CD14-positive monocyte (primary cell): Measurements from ENCODE around the gene VCAN. TPM values are rescaled to one million over a fixed set of nuclear protein-coding genes. Genes with fewer than 3 reads are reported as not detected.

ENCODE experiments used
- DNase-seq, 3 donors: peaks; one replicate each; pipeline ENCODE4 v3.0.0-alpha.2; 2011 to 2022
- H2AFZ ChIP-seq: 2 replicates; pipeline ENCODE4 v1.6.0; 2012; ENCODE audit warnings: mild to moderate bottlenecking, low read depth, low read length, inconsistent platforms; ENCODE audit not compliant: insufficient read depth, poor library complexity, severe bottlenecking
- H3K27ac ChIP-seq, 2 donors: 1 replicate in 1 of 2; 2 replicates in 1 of 2; pipeline ENCODE4 v1.5.1; 2012 to 2013; ENCODE audit warnings: low read length in 2 of 2, control low read depth in 1 of 2, inconsistent platforms in 1 of 2, low read depth in 1 of 2, mild to moderate bottlenecking in 1 of 2
- H3K27me3 ChIP-seq, 2 donors: one replicate each; pipeline versions ENCODE4 v1.6.0 to v1.6.1; 2011 to 2013; ENCODE audit warnings: low read length in 2 of 2; ENCODE audit not compliant: control insufficient read depth in 2 of 2, insufficient read depth in 2 of 2
- H3K36me3 ChIP-seq, 2 donors: replicated peaks in 1 of 2; 1 replicate in 1 of 2; 2 replicates in 1 of 2; pipeline versions ENCODE4 v1.5.1 to v1.6.1; 2012 to 2013; ENCODE audit warnings: low read length in 2 of 2, control low read depth in 1 of 2, inconsistent platforms in 1 of 2, mild to moderate bottlenecking in 1 of 2; ENCODE audit not compliant: insufficient read depth in 2 of 2, control insufficient read depth in 1 of 2
- H3K4me1 ChIP-seq, 2 donors: 1 replicate in 1 of 2; 2 replicates in 1 of 2; pipeline versions ENCODE4 v1.5.1 to v1.6.1; 2012 to 2013; ENCODE audit warnings: low read length in 2 of 2, control low read depth in 1 of 2, inconsistent platforms in 1 of 2, mild to moderate bottlenecking in 1 of 2, moderate library complexity in 1 of 2; ENCODE audit not compliant: insufficient read depth in 2 of 2, control insufficient read depth in 1 of 2
- H3K4me2 ChIP-seq: replicated peaks from 2 replicates; pipeline ENCODE3; 2012; ENCODE audit warnings: low read length, moderate library complexity, mild to moderate bottlenecking; ENCODE audit not compliant: poor library complexity, severe bottlenecking; ENCODE audit errors: extremely low read depth
- H3K4me3 ChIP-seq, 3 experiments: fragments of 200-600 bp in 1 of 3; sonication (generic) in 1 of 3; replicated peaks in 1 of 3; 1 replicate in 2 of 3; 2 replicates in 1 of 3; pipeline ENCODE4 v1.5.1; 2011 to 2013; ENCODE audit warnings: low read length in 3 of 3, mild to moderate bottlenecking in 3 of 3, control low read depth in 2 of 3, low read depth in 2 of 3, inconsistent platforms in 1 of 3, moderate library complexity in 1 of 3
- H3K79me2 ChIP-seq: 2 replicates; pipeline ENCODE4 v1.6.0; 2012; ENCODE audit warnings: mild to moderate bottlenecking, control low read depth, inconsistent platforms, low read length, moderate library complexity; ENCODE audit not compliant: insufficient read depth
- H3K9ac ChIP-seq: 2 replicates; pipeline ENCODE4 v1.6.0; 2017; ENCODE audit warnings: low read length, mild to moderate bottlenecking; ENCODE audit not compliant: insufficient read depth, poor library complexity, severe bottlenecking
- H3K9me3 ChIP-seq, 2 donors: replicated peaks in 1 of 2; 1 replicate in 1 of 2; 2 replicates in 1 of 2; pipeline versions ENCODE4 v1.5.1 to v1.6.1; 2012 to 2013; ENCODE audit warnings: low read length in 2 of 2, control low read depth in 1 of 2; ENCODE audit not compliant: control insufficient read depth in 1 of 2, insufficient read depth in 1 of 2
- H4K20me1 ChIP-seq: 2 replicates; pipeline ENCODE4 v1.6.0; 2012; ENCODE audit warnings: mild to moderate bottlenecking, low read length, control low read depth, moderate library complexity; ENCODE audit not compliant: insufficient read depth
- H3K27ac Mint-ChIP-seq, 7 donors: one replicate each; pipeline ENCODE4 v1.8.0; 2020; ENCODE audit warnings: mild to moderate bottlenecking in 7 of 7, mixed read lengths in 7 of 7, moderate library complexity in 6 of 7, inconsistent platforms in 2 of 7
- H3K27me3 Mint-ChIP-seq, 3 donors: one replicate each; pipeline ENCODE4 v1.8.0; 2021 to 2022; ENCODE audit warnings: low read depth in 3 of 3, mild to moderate bottlenecking in 3 of 3, mixed read lengths in 3 of 3, moderate library complexity in 3 of 3, inconsistent platforms in 1 of 3
- H3K36me3 Mint-ChIP-seq, 2 donors: one replicate each; pipeline ENCODE4 v1.8.0; 2020; ENCODE audit warnings: mixed read lengths in 2 of 2, inconsistent platforms in 1 of 2, mild to moderate bottlenecking in 1 of 2
- H3K4me1 Mint-ChIP-seq: one replicate; pipeline ENCODE4 v1.8.0; 2020; ENCODE audit warnings: mild to moderate bottlenecking, mixed read lengths
- H3K4me3 Mint-ChIP-seq, 2 donors: one replicate each; pipeline ENCODE4 v1.8.0; 2020; ENCODE audit warnings: mild to moderate bottlenecking in 2 of 2, mixed read lengths in 2 of 2, moderate library complexity in 1 of 2
- H3K9me3 Mint-ChIP-seq, 7 donors: one replicate each; pipeline ENCODE4 v1.8.0; 2020 to 2022; ENCODE audit warnings: mixed read lengths in 7 of 7, mild to moderate bottlenecking in 6 of 7, moderate library complexity in 6 of 7, inconsistent platforms in 2 of 7
- WGBS: methylation state at CpG from one replicate; pipeline ENCODE4 v1.1.5; 2013; ENCODE audit warnings: missing lambda C conversion rate; ENCODE audit not compliant: insufficient coverage; 5-methylcytosine and 5-hydroxymethylcytosine counted together
- intact Hi-C, 2 donors: fragments of 100-400 bp; cut with micrococcal nuclease; formaldehyde crosslinking; loops; one replicate each; pipeline versions ENCODE4 v1.15.0 to v1.15.1; 2023
- polyA plus RNA-seq, 3 donors: library from polyadenylated mRNA; depleted of rRNA in 1 of 3; unstranded in 2 of 3; stranded (reverse) in 1 of 3; fragments of 300-500 nt in 2 of 3; fragments of >200 nt in 1 of 3; fragmentation: Illumina TruSeq in 2 of 3; gene quantifications; 1 replicate in 2 of 3; 2 replicates in 1 of 3; pipeline ENCODE4 v1.2.3, GENCODE V29; 2012 to 2021
- TF ChIP-seq, protein P1 (sequence below): fragments of 200-600 bp; IDR thresholded peaks from one replicate; pipeline ENCODE4 v1.8.0; 2022; ENCODE audit warnings: antibody characterized with exemption, mild to moderate bottlenecking

The VCAN gene
- polyA plus RNA-seq, 3 donors = 417 to 844 (median 630) TPM

DNA sequence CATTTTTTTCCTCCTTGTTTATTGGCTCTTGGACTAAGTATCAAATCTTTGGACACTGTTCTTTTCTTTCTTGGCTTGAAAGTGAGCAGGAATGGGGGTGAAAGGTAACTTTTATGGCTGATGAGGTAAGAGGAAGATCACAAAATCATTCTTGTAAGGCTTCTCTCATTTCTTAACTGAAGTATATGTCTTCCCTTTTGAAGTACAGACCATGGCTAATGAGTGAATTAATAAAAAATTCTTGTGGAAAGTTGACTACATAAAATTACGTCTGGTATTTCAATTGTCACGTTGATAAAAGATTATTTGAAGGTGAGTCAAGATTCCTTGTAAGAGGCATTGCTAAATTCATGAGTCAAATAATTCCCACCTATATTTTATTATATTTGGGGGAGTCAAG lies 25.1 kb downstream of the VCAN start:
- no peak overlapping the region for H3K4me3 Mint-ChIP-seq
- intact Hi-C loops = no loop called here
- peaks cover 100% of the 10 kb centered on the region in 2 donors for H3K36me3 ChIP-seq
- H2AFZ ChIP-seq = no peak overlapping the region
- peaks cover 5 to 6% of the 10 kb centered on the region in 2 donors for H3K4me1 ChIP-seq
- H3K27me3 ChIP-seq = no peaks in the 10 kb centered on the region
- H3K4me1 Mint-ChIP-seq = peaks cover 39% of the 10 kb centered on the region
- no peak overlapping the region for H3K4me2 ChIP-seq
- H3K4me3 ChIP-seq = no peak overlapping the region
- no CpG with 5 or more reads among the region's 2 CpGs for WGBS
- H4K20me1 ChIP-seq = peaks cover 100% of the 10 kb centered on the region
- peaks cover 91 to 99% of the 10 kb centered on the region in 2 donors for H3K36me3 Mint-ChIP-seq
- no peaks in the 10 kb centered on the region for H3K9me3 ChIP-seq
- no peak overlapping the region for H3K9ac ChIP-seq
- H3K79me2 ChIP-seq = peaks cover 100% of the 10 kb centered on the region
- TF ChIP-seq, protein P1, sequence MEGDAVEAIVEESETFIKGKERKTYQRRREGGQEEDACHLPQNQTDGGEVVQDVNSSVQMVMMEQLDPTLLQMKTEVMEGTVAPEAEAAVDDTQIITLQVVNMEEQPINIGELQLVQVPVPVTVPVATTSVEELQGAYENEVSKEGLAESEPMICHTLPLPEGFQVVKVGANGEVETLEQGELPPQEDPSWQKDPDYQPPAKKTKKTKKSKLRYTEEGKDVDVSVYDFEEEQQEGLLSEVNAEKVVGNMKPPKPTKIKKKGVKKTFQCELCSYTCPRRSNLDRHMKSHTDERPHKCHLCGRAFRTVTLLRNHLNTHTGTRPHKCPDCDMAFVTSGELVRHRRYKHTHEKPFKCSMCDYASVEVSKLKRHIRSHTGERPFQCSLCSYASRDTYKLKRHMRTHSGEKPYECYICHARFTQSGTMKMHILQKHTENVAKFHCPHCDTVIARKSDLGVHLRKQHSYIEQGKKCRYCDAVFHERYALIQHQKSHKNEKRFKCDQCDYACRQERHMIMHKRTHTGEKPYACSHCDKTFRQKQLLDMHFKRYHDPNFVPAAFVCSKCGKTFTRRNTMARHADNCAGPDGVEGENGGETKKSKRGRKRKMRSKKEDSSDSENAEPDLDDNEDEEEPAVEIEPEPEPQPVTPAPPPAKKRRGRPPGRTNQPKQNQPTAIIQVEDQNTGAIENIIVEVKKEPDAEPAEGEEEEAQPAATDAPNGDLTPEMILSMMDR = no peak
- DNase-seq = no peak
- H3K27me3 Mint-ChIP-seq = peaks cover 0 to 2% (median 0%) of the 10 kb centered on the region in 3 donors
- peak overlapping the region in 2 of 7 donors; percentile 3 to 63 for H3K27ac Mint-ChIP-seq
- peak overlapping the region in 1 of 2 donors; percentile 45 for H3K27ac ChIP-seq
- peaks cover 0 to 1% (median 0%) of the 10 kb centered on the region in 7 donors for H3K9me3 Mint-ChIP-seq

DNA sequence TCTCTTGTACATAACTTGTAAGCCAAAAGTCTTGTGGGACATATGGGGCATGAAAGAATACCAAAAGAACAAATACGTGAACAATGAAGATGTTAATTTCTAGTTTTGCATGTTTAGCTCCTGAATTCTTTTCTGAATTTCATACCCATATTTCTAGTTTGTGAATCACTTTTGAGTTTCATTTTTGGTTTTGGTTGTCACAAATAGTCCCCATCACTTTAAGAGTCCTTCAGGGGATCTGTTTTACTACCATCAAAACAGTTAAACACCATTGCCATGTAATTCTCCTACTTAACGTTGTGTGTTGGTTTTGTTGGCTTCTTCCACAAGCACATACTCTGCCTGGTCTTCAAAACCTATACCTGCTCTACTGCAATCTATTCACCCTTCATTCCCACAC lies 27.0 kb downstream of the VCAN start:
- Histone ChIP-seq H3K4me1 (peaks cover 0 to 9% of the 10 kb centered on the region in 2 donors), H3K4me2 (no peak overlapping the region), H3K36me3 (peaks cover 100% of the 10 kb centered on the region in 2 donors), H4K20me1 (peaks cover 100% of the 10 kb centered on the region), H3K9me3 (no peaks in the 10 kb centered on the region), H3K27me3 (no peaks in the 10 kb centered on the region), H3K9ac (no peak overlapping the region), H2AFZ (no peak overlapping the region), H3K79me2 (peaks cover 100% of the 10 kb centered on the region), H3K27ac (peak overlapping the region in 1 of 2 donors; percentile 42), H3K4me3 (no peak overlapping the region)
- Mint-ChIP-seq H3K27ac (peak overlapping the region in 5 of 7 donors; percentile 3 to 79 (median 77)), H3K4me1 (peaks cover 37% of the 10 kb centered on the region), H3K36me3 (peaks cover 89 to 98% of the 10 kb centered on the region in 2 donors), H3K27me3 (no peaks in the 10 kb centered on the region), H3K4me3 (no peak overlapping the region), H3K9me3 (peaks cover 0 to 1% (median 0%) of the 10 kb centered on the region in 7 donors)
- intact Hi-C loops = no loop called here
- no CpG with 5 or more reads among the region's 2 CpGs for WGBS
- TF ChIP-seq, protein P1 = no peak
- DNase-seq = no peak
